ENCODE measurements around the gene NBPF4.

The NBPF4 gene

GRCh38 chr1:108199201-108199691, 44.6 kb downstream of the NBPF4 start:
- no peak for TF ChIP-seq CTCF (IDR thresholded peaks at IDR 0.05; ENCODE audit: insufficient read depth, low read length, poor library complexity, severe bottlenecking)
- no peak for DNase-seq (ENCODE audit: extremely low read depth, insufficient read length)
- Histone ChIP-seq H3K27me3 (replicated peaks; ENCODE audit: control insufficient read depth, insufficient read depth, low read length) (no peaks in the 10 kb centered on the region; the same call in 1 of the 2 replicates), H3K4me3 (replicated peaks; ENCODE audit: low read depth, low read length) (peak overlapping the region; percentile 83), H3K36me3 (ENCODE audit: control insufficient read depth, insufficient read depth, low read length) (no peaks in the 10 kb centered on the region)

DNA sequence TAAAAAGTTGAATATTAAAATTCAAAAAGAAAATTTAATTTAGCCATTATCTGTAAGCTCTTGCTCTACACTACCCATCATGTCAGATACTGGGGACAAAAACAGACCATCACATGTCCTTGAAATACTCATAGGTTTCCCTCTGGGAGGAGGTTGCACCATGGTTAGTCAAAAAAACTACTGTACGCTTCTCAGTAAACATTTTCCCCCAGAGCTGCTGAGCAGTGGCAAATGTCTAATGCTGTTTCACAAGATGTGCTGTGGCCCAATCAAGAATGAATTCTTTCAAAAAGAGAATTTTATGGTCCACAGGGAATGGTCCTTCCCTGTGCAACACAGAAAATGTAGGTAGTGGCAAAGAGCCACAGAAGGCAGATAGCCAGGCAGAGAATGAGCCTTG, 49.8 kb downstream of the NBPF4 start:
- no peak for DNase-seq (ENCODE audit: extremely low read depth, insufficient read length)
- no peaks in the 10 kb centered on the region for H3K36me3 ChIP-seq (ENCODE audit: control insufficient read depth, insufficient read depth, low read length)
- no peak overlapping the region for H3K4me3 ChIP-seq (replicated peaks; ENCODE audit: low read depth, low read length)
- no peak for TF ChIP-seq CTCF (IDR thresholded peaks at IDR 0.05; ENCODE audit: insufficient read depth, low read length, poor library complexity, severe bottlenecking)
- no peaks in the 10 kb centered on the region for H3K27me3 ChIP-seq (replicated peaks; ENCODE audit: control insufficient read depth, insufficient read depth, low read length)

GRCh38 chr1:108193333-108193732, 50.5 kb downstream of the NBPF4 start:
- no peak overlapping the region for H3K4me3 ChIP-seq (replicated peaks; ENCODE audit: low read depth, low read length)
- DNase-seq (ENCODE audit: extremely low read depth, insufficient read length): no peak
- H3K36me3 ChIP-seq (ENCODE audit: control insufficient read depth, insufficient read depth, low read length): no peaks in the 10 kb centered on the region
- H3K27me3 ChIP-seq (replicated peaks; ENCODE audit: control insufficient read depth, insufficient read depth, low read length): no peaks in the 10 kb centered on the region
- TF ChIP-seq CTCF (IDR thresholded peaks at IDR 0.05; ENCODE audit: insufficient read depth, low read length, poor library complexity, severe bottlenecking): no peak

DNA sequence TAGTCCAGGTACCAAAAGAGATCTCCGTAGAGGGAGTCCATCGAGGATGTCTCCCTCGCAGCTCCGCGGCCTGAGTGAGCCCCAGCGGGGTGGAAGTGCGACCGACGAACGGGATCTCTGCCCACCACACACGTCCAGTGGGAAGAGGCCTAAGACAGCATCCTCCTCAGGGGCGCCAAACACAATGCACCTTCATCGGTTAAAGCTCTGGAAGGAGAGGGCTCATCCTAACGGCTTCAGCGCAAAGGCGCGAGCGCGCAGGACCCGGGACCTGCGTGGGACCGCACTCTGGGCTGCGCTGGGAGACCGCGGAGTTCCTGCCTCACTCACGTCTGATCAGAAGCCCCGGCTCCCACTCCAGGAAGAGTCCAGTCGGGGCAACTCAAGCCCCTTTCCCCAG, 51.3 kb downstream of the NBPF4 start:
- Histone ChIP-seq H3K27me3 (replicated peaks; ENCODE audit: control insufficient read depth, insufficient read depth, low read length) (no peaks in the 10 kb centered on the region), H3K4me3 (replicated peaks; ENCODE audit: low read depth, low read length) (no peak overlapping the region), H3K36me3 (ENCODE audit: control insufficient read depth, insufficient read depth, low read length) (no peaks in the 10 kb centered on the region)
- TF ChIP-seq CTCF (IDR thresholded peaks at IDR 0.05; ENCODE audit: insufficient read depth, low read length, poor library complexity, severe bottlenecking): no peak
- DNase-seq (ENCODE audit: extremely low read depth, insufficient read length): no peak

DNA sequence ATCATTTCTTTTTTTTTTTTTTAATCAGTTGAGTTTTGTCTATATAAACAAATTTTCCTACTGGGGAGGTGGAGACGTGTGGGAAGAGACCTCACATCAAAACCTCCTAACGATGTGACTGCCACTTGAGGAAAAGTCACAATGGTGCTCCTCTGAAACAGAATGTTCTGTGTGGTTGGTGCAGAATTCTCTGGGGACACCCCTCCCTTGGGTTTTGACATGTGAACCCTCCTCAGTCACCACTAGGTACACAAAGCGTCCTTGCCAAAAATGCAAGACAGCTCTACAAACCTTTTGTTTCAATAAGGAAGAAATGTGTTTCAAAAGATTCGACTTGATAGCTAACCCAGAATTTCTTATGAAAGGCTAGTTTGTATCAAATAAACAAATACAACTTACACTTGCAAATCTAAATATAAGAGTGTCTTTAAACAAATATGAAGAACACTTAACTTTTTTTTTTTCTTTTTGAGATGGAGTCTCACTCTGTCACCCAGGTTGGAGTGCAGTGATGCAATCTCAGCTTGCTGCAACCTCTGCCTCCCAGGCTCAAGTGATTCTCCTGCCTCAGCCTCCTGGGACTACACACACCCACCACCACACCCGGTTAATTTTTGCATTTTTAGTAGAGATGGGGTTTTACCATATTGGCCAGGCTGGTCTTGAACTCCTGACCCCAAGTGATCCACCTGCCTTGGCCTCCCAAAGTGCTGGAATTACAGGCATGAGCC, 53.0 kb downstream of the NBPF4 start:
- H3K27me3 ChIP-seq (replicated peaks; ENCODE audit: control insufficient read depth, insufficient read depth, low read length): no peaks in the 10 kb centered on the region
- DNase-seq (ENCODE audit: extremely low read depth, insufficient read length): no peak
- no peaks in the 10 kb centered on the region for H3K36me3 ChIP-seq (ENCODE audit: control insufficient read depth, insufficient read depth, low read length)
- no peak overlapping the region for H3K4me3 ChIP-seq (replicated peaks; ENCODE audit: low read depth, low read length)
- TF ChIP-seq CTCF (IDR thresholded peaks at IDR 0.05; ENCODE audit: insufficient read depth, low read length, poor library complexity, severe bottlenecking): no peak
